ENCODE data around the gene SERINC5.
"Not testable (repeated sequence)": the region's sequence is repeated elsewhere in the genome, so short reads cannot be mapped to it uniquely, and the experiment has no call there.

Gene SERINC5

DNA sequence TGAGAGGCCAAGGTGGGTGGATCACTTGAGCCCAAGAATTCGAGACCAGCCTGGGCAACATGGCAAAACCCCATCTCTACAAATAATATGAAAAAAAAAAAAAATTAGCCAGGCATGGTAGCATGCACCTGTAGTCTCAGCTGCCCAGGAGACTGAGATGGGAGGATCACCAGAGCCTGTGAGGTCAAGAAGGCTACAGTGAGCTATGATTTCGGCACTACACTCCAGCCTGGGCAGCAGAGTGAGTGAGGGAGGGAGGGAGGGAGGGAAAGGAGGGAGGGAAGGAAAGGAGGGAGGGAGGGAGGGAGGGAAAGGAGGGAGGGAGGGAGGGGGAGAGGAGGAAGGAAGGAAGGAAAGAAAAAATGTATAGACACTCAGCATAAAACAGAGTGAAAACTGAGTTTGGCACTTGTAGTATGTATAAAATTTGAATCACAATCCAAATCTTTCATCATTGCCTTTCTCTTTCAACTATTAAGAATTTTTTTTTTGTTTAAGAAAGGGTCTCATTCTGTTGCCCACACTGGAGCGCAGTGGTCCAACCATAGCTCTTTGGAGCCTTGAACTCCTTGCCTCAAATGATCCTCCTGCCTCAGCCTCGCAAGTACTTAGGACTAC lies 27.8 kb downstream of the SERINC5 start:
- DNase-seq (ENCODE audit: low spot score), result no peak

DNA sequence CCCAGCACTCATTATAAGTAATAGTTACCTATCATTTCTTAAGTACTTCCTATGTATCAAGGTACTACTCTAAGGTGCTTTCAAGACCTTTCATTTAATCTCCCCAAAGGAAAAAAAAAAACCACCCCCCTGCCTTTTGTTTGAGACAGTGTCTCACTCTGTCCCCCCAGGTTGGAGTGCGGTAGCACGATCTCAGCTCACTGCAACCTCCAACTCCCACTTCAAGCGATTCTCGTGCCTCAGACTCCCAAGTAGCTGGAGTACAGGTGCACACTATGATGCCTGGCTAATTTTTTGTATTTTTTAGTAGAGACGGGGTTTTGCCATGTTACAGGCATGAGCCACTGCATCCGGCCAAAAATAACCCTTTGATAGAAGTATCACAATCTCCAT lies 29.9 kb downstream of the SERINC5 start:
- no peak for DNase-seq (ENCODE audit: low spot score)

DNA sequence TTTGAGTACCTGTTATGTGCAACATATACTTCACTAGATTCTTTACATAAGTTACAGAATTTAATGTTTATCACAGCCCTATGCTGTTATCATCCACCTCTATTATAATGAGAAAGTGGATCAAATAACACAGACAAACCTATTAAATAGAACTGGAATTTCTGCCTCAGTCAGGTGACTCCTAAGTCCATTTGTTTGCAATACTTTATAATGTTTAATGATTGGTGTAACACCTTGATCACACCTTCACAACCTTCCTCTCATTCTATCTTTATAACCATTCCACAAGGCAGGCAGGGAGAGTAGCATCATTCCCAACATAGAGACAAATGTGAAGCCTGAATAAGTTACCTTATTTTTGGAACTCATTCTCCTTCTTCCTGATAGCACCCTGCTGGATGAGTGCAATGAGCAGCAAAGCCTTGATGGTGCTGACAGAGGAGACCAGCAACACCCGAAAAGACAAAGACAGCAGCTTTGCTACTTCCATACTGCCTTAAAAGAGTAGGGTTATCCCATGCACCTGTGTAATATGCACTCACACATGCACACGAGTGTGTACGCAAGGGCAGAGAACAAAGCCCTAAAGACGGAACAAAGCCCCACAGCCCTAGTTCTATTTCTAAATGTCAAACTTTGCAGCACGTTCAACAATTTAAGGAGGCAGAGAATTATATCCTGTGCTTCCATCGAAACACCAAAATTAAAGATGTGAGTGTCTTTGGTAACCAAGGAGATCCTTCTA lies 30.5 kb downstream of the SERINC5 start:
- no peak for DNase-seq (ENCODE audit: low spot score)

DNA sequence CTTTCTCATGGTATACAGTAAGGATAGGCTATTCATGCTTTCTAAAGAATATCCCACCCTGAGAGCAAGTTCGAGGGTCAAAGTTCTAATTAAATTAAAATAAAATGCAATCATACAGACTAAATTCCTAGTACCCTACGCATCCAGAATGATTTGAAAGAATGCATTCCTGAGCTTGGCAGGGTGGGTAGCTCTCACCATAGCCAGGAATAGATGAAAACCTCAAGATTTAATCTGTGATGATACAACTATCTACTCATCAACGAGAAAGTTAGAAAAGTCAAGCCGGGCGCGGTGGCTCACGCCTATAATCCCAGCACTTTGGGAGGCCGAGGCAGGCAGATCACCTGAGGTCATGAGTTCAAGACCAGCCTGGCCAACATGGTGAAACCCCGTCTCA lies 32.3 kb downstream of the SERINC5 start:
- no peak for DNase-seq (ENCODE audit: low spot score)

DNA sequence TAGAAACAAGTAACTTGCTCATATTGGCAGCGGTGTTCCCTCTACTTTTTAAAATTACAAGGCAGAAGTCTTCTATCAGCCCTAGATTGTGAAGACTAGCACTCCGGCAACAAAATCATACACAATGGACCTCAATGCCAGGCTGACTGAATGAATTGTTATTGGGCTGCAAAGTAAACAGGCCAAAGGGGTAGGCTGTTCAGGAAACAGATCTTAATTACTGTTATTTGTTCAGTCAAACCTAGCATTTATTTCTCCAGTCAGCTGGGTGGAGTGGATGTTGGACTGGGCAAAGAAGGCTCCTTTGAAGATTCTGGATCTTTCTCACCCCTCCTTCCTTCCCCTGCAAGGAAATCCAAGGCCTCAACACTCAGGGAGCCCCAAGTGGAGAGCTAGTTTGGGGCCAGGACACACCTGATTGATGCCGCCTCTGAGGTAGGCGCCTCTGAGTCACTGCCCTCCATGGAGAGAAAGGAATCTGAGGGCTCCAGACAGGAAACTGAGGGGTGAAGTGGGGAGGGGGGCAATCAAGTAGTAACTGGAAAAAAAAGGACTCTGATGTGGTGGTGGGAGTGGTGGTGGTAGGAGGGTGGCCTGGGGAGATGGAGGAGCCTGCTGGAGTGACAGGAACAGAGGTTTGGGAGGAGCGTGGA lies 35.5 kb downstream of the SERINC5 start:
- peak; percentile 60 for DNase-seq (ENCODE audit: low spot score)

DNA sequence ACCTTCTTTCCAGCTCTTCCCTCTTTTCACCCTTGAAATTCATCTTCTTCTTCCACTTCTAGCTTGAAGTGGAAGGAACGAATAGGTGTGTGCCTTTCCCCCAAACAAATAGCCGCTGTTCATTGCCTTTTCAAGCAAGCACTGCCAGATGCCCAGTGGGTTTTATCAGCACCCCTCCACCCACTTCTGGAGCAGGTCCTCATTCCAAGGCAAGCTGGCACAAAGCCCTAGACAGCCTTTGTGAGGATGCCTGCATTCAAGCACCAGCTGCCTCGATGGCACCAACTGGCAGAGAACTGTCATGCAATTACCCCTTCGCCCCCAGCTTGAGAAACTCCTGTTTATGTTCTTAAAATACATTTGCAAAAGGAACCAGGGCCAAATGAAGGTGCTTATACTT lies 36.5 kb downstream of the SERINC5 start:
- DNase-seq (ENCODE audit: low spot score), result no peak

DNA sequence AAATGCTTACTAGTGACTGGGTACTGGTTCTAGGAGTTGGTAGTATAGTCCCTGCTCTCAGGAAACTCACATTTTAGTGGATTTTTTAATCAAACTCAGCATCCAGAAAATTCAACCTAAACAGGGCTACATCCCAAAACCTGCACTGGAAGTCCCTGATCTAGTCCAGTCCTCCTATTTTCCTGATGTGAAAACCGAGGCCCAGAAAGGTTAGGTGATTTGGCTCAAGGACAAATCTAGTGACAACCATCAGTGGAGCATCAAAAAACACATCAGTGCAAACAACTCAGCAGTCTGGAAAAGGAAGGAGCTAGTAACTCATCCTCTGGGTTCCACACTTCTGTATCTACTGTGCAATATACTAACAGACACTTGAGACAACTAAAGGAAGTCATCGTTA lies 38.2 kb downstream of the SERINC5 start:
- peak; percentile 45 for DNase-seq (ENCODE audit: low spot score)

DNA sequence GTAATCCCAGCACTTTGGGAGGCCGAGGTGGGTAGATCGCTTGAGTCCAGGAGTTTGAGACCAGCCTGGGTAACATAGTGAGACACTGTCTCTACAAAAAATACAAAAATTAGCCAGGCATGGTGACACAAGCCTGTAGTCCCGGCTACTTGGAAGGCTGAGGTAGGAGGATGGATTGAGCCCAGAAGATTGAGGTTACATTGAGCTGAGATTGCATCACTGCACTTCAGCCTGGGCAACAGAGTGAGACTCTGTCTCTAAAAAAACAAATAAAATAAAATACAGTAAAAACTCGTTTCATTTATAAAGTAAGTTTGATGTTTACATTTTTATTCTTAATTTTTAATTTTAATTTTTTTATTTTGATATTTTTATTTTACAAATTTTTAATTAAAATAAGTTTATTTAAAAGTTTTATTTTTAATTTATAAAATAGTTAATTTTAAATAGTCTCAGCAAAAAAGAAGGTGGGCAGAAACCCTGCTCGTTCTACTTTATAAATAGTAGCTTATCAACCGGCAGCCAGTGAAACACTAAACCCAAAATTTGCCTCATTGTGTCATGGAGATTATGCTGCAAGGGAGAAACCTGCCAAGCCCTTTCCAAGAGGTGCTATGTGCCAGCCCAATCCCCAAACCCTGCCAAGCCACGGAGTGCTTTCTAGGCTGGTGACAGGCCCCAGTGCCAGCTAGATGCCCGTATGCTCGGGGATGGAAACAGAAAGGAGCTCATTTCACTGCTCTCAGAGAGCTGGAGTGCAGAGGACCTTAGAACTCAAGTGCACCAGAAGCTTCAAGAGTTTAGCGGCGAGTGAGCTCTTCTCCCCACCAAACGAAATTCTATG lies 38.9 kb downstream of the SERINC5 start:
- DNase-seq (ENCODE audit: low spot score), result peak; percentile 88

DNA sequence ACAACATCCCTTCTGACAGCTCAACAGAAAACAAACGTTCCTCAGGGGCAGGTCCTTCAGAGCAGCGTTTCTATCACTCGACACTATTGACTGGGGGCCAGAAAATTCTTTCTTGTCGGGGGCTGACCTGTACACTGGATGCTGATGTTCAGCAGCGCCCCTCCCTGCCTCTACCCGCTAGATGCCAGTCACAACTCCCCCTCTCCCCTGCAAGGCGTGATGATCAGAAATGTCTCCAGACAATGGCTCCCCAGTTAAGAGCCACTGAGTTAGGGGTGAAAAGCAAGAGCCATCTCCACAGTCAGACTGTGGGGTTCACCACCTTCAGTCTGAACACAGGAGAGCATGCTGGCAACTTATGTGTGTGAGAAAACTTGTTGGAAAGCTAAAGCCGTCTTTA lies 39.8 kb downstream of the SERINC5 start:
- peak; percentile 45 for DNase-seq (ENCODE audit: low spot score)

DNA sequence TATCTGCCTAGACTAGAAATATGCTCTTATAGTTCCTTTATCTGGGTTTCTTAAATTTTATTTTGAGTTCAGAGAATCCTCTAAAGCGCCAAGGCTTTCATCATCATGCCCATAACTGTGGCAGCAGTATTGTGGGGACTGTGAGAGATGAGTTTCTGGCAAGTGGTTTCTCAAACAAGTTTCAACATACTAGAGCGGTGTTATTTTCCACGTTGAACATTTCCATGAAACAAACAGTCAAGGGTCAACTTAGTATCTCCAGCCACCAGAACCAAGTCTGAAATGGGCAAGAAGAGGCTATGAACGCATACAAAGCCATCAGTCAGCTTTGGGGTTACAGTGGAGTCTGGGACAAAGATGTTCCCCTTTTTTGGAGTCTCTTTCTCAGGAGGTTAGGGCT lies 40.3 kb downstream of the SERINC5 start:
- DNase-seq (ENCODE audit: low spot score), result no peak

DNA sequence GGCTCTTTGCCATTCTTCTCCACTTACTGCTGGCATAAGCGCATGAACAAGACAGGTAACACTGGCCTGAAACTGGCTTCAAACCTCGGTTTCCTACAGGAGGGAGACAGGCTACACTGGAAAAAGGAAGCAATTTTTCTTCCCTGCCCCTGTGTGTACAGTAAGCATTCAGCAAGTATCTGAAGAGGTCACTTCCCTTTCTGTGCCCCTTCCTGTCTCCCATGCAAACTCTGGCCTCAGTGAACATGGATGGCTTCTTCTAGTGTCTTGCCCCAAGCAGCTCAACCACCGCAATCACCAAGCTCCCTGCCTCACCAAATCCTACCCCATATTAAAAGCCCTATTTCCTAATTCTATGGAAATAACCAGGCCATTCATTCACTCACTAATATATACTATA lies 42.4 kb downstream of the SERINC5 start:
- peak; percentile 38 for DNase-seq (ENCODE audit: low spot score)

DNA sequence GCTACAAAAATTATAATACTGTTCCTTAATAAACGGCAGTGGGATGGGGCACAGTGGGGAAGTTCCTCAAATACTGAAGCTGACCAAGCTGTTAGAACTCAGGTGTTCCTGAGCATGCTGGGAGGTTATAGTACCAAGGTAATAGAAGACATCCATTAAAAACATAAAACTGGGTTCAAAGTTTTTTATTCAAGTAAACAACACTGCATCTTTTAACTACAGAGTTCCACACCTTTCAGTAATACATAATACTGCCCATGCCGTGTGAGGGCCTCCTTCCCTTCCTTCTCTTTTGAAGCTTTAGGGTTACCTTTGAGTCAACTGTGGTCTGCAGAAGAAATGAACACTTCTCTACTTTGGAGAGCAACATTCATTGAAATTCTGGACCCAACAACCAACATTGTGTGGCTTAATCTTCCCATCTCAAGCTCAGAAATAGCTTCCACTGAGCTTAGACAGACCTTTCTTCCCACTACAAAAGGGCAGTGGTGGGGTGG lies 43.6 kb downstream of the SERINC5 start:
- DNase-seq (ENCODE audit: low spot score), result no peak

DNA sequence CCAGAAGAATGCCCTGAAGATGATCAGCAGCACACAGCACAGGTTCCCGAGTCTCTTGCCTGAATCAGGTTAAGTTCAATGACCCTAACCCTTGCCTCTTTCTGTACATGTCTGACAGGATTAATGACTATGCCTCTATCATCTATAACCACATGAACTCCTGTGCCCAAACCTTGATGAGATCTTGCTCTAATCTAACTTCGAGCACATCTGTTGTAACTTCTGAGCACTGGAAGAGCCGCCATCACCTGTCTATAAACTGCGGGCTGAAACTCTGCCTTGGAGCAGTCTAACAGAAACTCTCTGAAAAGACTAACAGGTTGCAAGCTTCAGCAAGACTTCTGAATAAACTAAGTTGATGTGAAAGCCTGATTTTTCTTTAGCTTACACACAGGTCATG lies 44.5 kb downstream of the SERINC5 start:
- no peak for DNase-seq (ENCODE audit: low spot score)

DNA sequence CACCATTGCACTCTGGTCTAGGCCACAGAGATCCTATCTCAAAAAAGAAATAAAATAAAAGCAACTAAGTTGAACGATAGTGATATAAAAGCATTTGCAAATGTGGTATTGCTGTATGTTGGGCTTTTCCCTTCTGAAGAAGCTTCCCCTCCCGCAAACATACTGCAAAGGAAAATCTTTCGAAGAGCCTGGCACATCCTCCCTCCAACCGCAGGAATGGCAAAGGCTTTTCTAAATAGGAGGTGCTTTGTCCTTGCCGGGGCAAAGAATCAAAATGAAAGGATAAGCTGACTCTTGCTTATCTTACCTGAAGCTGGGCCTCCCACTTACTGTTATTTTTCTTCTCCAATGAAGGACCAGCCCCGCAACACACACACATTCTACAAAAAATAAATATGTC lies 45.8 kb downstream of the SERINC5 start:
- DNase-seq (ENCODE audit: low spot score), result no peak

DNA sequence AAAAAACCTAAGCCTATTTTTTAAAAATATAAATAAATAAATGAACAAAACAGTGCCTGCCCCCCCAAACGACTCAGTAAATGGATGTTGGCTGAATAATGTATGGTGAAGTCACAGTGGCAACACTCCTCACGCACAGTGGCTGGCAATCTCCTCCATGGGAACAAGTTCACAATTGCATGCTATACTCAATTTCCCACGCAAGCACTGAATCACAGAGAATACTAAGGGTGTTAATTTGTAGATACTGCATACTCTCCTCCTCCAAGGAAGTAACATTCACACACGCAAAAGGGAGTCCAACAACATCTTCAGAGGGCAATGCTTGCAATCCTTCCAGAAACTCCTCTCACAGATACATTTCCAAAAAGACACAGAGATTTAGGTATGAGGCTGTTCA lies 47.5 kb downstream of the SERINC5 start:
- DNase-seq (ENCODE audit: low spot score), result peak; percentile 61

DNA sequence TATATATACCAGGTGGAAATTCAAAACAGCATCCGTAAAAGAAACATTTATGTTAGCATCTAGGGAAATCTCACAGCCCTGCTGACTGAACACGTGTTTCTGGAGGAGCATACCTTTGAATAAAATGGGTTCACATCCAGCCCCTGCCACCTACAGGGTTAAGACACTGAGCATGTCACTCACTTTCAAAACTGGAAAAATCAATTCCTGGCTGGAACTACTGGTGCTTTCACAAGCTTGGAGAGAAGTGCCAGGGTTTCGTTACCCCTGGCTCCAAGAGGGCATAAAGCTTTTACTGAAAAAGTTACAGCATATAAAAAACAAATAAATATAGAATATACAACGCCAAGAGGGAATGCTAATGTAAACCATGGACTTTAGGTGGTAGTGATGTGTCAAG lies 48.0 kb downstream of the SERINC5 start:
- DNase-seq (ENCODE audit: low spot score), result no peak

DNA sequence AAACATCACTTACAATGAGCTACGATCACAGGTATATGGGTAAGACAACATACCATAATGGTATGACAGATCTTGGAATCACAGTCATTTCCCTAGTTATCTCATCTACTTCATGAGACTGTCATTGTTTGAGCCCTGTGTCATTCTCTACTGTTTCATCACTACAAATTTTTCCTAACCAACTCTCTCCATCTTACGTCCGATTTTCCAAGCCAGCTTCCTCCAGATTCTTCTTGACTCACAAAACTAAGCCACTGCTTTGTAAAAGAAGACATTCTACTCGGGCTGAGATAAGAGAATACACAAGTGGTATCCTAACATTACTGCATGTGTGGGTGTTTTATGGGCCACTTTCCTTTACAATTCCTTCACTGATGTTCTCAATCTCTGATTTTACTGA lies 49.6 kb downstream of the SERINC5 start:
- peak; percentile 64 for DNase-seq (ENCODE audit: low spot score)

DNA sequence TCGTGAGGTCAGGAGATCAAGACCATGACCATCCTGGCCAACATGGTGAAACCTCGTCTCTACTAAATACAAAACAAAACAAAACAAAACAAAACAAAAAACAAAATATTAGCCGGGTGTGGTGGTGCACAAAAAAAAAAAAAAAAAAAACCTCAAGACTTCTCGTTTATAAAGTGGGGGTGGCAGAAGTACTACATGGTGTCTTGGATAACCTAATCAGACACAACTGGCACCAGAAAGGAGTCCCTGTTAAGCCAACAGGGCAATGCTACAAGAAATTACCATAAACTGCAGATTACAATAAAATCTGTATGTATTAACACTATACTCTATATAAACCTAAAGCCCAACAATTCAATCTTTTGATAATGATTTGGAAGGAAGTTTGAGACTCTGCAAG lies 50.0 kb downstream of the SERINC5 start:
- DNase-seq (ENCODE audit: low spot score), result no peak

DNA sequence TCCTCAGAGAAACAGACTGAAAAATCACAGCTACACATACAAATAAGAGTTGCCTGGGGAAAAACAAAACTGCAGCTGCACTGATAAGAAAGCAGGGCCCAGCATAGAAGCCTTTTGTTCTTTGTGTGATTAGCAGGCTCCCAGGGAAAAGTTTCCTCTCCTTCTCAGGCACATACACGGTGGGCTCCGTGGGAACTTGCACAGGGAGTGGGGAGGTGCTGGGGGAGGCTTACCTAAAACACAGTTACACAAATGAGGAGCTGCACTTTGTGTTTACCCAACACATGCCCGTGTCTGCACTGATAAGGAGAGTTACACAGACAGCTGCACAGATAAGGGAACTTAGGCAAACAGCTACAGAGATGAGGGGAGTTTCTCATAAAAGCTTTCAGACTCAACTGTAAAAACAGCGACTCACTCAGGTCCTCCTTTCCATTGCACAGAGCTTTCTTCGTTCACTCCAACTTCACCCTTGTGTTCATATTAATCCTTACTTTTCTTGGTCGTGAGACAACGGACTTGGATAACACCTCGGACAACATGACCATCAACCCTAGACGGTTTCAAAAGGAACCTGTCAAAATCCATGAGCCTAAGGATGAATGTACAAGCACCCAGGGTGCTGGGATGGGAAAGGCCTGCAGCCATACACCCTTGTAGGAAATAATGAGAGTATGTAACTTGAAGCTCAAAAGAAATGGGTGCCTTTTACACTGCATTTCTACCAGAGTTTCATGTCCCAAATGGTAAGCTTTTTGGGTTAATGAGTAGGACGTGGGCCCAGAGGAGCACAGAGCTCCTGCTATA lies 50.8 kb downstream of the SERINC5 start:
- DNase-seq (ENCODE audit: low spot score), result peak; percentile 88

DNA sequence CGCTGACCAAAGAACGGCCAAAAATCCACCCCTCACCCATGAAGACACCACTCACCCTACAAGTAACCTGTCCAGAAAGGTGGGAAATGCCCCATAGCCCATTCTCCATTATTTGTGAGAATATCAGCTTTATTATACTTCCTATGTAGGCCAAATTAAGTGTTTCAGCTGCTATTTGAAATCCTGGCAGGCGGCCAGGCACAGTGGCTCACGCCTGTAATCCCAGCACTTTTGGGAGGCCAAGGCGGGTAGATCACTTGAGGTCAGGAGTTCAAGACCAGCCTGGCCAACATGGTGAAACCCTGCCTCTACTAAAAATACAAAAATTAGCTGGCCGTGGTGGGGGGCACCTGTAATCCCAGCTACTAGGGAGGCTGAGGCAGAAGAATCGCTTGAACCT lies 54.1 kb downstream of the SERINC5 start:
- not testable (repeated sequence) for DNase-seq (ENCODE audit: low spot score)

DNA sequence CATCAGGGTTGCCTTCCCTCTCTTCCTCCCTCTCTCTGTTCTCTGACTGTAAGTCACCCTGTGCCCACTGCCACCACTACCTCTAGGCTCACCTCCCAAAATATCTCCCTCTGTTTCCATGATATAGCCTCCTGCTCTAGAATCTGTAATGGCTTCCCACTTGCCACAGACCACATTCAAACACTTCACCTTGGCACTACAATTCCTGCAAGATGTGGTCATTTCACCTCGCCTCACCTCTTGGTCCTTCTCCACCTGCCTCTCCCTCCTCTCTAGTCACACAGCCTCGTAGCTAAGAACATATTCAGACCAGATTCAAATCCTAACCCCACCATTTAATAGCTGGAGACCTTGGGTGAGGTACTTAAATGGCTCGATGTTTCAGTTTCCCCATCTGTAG lies 56.9 kb downstream of the SERINC5 start:
- DNase-seq (ENCODE audit: low spot score), result no peak

DNA sequence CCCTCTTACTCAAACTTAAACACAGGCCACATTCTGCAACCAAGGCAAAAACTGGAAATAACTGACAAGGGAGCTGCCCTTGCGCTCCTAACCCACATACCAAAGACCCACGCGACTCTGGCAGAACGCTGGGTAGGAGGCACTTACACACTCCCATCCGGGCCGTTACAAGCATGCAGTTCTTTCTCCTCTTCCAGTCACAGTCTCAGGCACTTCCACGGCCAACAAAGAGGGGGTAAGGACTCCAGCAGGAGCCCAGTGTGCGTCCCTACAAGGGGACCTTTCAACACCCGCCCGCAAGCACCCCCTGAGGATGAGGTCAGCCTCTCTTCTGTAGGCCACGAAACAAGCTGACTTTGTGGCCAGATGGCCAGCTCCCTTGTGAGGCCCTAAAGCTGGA lies 57.4 kb downstream of the SERINC5 start:
- peak; percentile 95 for DNase-seq (ENCODE audit: low spot score)

Measured in pons (tissue), 1 donor.